Mucosa of rectum (tissue), 2 donors: ENCODE results near the gene TRMT6.

Source experiments
- H3K27ac ChIP-seq, 2 donors: one replicate each; pipeline ENCODE4 v1.7.0; 2013; ENCODE audit warnings: inconsistent platforms in 2 of 2, low read depth in 2 of 2, low read length in 2 of 2
- H3K27me3 ChIP-seq, 2 donors: one replicate each; pipeline ENCODE4 v1.7.0; 2013; ENCODE audit warnings: low read length in 2 of 2; ENCODE audit not compliant: control insufficient read depth in 2 of 2, insufficient read depth in 2 of 2
- H3K36me3 ChIP-seq, 2 donors: one replicate each; pipeline ENCODE4 v1.7.0; 2013; ENCODE audit warnings: low read length in 2 of 2; ENCODE audit not compliant: control insufficient read depth in 2 of 2, insufficient read depth in 2 of 2
- H3K4me1 ChIP-seq, 2 donors: one replicate each; pipeline ENCODE4 v1.7.0; 2013; ENCODE audit warnings: low read length in 2 of 2, mild to moderate bottlenecking in 1 of 2; ENCODE audit not compliant: control insufficient read depth in 2 of 2, insufficient read depth in 2 of 2
- H3K4me3 ChIP-seq, 2 donors: one replicate each; pipeline ENCODE4 v1.7.0; 2013; ENCODE audit warnings: low read length in 2 of 2
- H3K9ac ChIP-seq, 2 donors: one replicate each; pipeline ENCODE4 v1.7.0; 2013; ENCODE audit warnings: low read length in 2 of 2, low read depth in 1 of 2, mild to moderate bottlenecking in 1 of 2
- H3K9me3 ChIP-seq, 2 donors: one replicate each; pipeline ENCODE4 v1.7.0; 2013; ENCODE audit warnings: low read length in 2 of 2; ENCODE audit not compliant: control insufficient read depth in 2 of 2
- donor health status: healthy.
- donor health status: Normal muscosa, but diverticular disease.

TRMT6 gene

DNA sequence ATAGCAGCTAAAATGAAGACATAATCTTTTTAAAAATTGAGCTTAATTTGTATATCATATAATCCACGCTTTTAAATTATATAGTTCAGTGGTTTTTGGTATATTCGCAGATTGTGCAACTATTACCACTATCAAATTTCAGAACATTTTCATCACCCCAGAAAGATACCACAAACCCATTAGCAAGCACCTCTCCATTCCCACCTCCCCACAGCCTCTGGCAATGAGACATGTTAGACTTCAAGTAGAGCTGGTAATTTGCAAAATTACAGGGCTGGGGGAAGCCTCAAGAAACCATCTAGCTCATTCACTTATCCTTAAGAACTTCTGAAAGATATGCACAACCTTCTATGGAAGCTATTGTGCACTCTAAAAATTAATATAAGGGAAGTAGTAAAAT, 37.2 kb downstream of the TRMT6 start:
- Histone ChIP-seq H3K4me1 (peaks cover 0 to 3% of the 10 kb centered on the region in 2 donors), H3K27me3 (peaks cover 9 to 14% of the 10 kb centered on the region in 2 donors), H3K36me3 (no peaks in the 10 kb centered on the region), H3K9me3 (no peaks in the 10 kb centered on the region), H3K9ac (no peak overlapping the region), H3K27ac (no peak overlapping the region), H3K4me3 (no peak overlapping the region)

DNA sequence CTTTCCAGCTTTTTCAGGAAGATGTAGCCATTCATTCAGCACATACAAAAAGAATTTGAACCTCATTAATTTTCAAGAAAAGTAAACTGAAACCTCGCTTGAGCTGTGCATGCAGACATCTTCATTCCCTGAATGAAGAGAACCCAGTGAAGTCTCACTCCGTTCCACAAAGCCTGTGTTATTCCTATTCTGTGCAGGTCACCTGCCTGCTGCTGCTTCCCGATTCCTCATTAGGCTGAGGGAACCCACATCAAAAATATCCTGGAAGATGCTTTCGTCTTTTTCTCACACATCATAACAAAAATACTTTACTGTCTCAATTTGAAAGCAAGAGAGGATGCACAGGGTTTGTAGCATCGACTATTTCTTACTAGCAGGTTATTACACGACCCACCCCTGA, 40.1 kb downstream of the TRMT6 start:
- Histone ChIP-seq H3K9ac (no peak overlapping the region), H3K9me3 (no peaks in the 10 kb centered on the region), H3K4me3 (no peak overlapping the region), H3K27me3 (peaks cover 9 to 14% of the 10 kb centered on the region in 2 donors), H3K27ac (no peak overlapping the region), H3K4me1 (peaks cover 0 to 3% of the 10 kb centered on the region in 2 donors), H3K36me3 (no peaks in the 10 kb centered on the region)

DNA sequence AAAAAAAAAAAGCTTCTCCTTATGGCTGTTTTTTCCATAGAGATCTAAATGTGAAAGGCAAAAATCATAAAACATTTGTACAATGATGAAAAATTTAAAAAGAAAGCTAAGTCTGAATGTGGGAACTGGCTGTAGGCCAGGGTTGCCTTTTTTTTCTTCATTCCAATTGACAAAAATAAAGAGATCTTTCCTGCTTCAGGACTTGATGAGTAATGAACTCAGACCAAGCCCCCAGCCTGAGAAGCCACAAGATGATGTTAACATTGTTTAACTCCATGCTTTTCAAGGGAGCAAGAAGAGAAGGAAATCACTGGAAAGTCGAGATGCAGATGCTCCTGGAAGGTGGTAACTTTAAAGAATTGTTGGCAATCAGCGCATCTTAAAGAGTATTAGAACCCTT, 41.4 kb downstream of the TRMT6 start:
- Histone ChIP-seq H3K4me1 (peaks cover 0 to 3% of the 10 kb centered on the region in 2 donors), H3K27me3 (peaks cover 9 to 14% of the 10 kb centered on the region in 2 donors)

DNA sequence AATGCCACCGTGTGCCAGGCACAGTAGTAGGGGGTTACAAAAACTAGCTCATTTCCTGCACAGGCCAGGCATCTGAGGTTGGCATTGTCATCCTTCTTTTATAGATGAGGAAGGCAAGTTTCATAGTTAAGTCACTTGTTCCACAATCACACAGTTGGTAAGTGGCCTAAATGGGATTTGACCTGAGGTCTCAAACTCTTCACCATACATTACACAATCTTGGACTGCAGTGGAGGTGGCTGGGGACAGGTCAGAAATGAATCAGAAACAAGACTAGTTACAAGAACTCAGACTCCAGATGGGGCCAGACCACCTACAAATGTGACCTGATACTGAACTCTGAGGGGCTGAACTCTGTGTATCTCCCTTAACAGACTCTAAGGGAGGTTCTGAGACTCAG, 49.4 kb downstream of the TRMT6 start:
- no peaks in the 10 kb centered on the region for H3K4me1 ChIP-seq
- no peak overlapping the region for H3K27ac ChIP-seq
- no peak overlapping the region for H3K9ac ChIP-seq
- no peaks in the 10 kb centered on the region for H3K27me3 ChIP-seq
- no peaks in the 10 kb centered on the region for H3K9me3 ChIP-seq
- no peak overlapping the region for H3K4me3 ChIP-seq
- no peaks in the 10 kb centered on the region for H3K36me3 ChIP-seq

More for the DNA sequence above, 41.4 kb downstream of the TRMT6 start:
- H3K36me3 ChIP-seq = no peaks in the 10 kb centered on the region
- no peak overlapping the region for H3K27ac ChIP-seq
- H3K9me3 ChIP-seq = no peaks in the 10 kb centered on the region
- H3K9ac ChIP-seq = no peak overlapping the region
- H3K4me3 ChIP-seq = no peak overlapping the region

DNA sequence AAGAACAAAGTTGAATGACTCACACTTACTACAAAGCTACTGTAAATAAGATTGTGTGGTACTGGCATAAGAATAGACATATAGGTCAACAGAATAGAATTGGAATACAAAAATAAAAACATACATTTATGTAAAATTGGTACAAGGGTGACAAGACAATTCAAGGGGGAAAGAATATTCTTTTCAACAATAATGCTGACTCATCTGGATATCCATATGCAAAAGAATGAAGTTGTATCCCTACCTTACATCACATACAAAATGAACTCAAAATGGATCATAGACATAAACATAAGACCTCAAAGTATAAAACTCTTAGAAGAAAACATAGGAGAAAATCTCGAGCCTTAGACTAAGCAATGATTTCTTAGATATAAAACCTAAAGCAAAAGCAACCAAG, 50.9 kb downstream of the TRMT6 start:
- Histone ChIP-seq H3K4me1 (no peaks in the 10 kb centered on the region), H3K9me3 (no peaks in the 10 kb centered on the region), H3K4me3 (no peak overlapping the region), H3K27ac (no peak overlapping the region), H3K36me3 (no peaks in the 10 kb centered on the region), H3K27me3 (no peaks in the 10 kb centered on the region), H3K9ac (no peak overlapping the region)

DNA sequence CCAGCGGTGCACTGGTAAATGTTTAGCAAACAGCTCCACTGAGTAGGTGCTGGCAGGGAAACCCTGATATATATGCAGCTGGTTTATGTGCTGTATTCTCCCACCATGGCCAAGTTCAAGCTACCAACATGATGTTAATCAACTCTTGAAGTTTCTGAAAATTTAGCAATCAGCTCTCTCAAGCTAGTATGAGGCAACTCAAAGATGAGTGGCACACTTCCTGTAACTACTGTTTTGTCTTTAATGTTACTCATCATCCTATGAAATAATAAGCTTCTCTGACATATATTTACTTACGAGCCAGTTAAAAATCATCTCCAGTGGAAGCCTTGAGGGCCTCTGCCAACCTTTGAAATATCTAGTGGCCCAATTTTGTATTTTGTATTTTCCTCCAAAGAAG, 54.7 kb downstream of the TRMT6 start:
- no peak overlapping the region for H3K9ac ChIP-seq

DNA sequence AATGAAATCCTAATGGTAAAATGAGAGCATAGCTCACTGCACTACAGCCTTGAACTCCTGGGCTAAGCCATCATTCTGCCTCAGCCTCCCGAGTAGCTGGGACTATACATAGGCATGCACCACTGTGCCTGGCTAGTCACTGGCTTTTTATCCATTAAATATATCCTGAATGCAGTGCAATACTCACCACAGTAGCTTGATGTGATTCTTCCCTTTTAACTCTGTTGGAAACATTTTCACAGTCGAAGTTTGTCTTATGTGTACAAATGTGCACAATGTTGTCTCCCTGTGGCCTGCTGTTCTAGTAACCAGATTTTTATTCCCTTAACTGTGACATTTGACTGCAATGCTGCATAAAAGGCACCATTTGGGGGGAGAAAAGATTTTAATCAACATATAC, 56.7 kb downstream of the TRMT6 start:
- Histone ChIP-seq H3K4me3 (no peak overlapping the region), H3K27me3 (no peaks in the 10 kb centered on the region), H3K9ac (no peak overlapping the region), H3K36me3 (no peaks in the 10 kb centered on the region), H3K9me3 (no peaks in the 10 kb centered on the region), H3K4me1 (no peaks in the 10 kb centered on the region), H3K27ac (no peak overlapping the region)

More for the DNA sequence above, 54.7 kb downstream of the TRMT6 start:
- no peaks in the 10 kb centered on the region for H3K27me3 ChIP-seq
- no peaks in the 10 kb centered on the region for H3K9me3 ChIP-seq
- H3K36me3 ChIP-seq = no peaks in the 10 kb centered on the region
- H3K4me1 ChIP-seq = no peaks in the 10 kb centered on the region
- no peak overlapping the region for H3K4me3 ChIP-seq
- H3K27ac ChIP-seq = no peak overlapping the region

DNA sequence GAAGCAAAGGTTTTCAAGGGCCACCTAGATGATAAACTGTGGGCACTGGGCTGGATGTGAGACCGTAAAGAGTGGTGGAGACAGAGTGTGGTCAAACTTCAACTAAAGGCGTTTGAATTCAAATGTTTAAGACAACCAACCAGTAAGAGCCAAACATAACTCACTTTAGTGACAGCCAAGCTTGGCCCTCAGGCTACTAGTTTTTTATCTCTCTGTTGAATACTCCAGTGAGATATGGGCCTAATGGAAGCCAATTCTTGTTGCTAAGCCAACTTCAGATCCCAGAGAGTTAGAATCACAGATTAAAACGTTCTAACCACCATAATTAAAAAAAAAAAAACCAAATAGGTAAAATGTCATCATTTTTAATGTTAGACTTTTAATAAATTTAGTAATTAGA, 57.3 kb downstream of the TRMT6 start:
- H3K27me3 ChIP-seq = no peaks in the 10 kb centered on the region
- H3K9me3 ChIP-seq = no peaks in the 10 kb centered on the region
- H3K9ac ChIP-seq = no peak overlapping the region
- H3K36me3 ChIP-seq = no peaks in the 10 kb centered on the region
- no peaks in the 10 kb centered on the region for H3K4me1 ChIP-seq
- no peak overlapping the region for H3K27ac ChIP-seq
- no peak overlapping the region for H3K4me3 ChIP-seq

DNA sequence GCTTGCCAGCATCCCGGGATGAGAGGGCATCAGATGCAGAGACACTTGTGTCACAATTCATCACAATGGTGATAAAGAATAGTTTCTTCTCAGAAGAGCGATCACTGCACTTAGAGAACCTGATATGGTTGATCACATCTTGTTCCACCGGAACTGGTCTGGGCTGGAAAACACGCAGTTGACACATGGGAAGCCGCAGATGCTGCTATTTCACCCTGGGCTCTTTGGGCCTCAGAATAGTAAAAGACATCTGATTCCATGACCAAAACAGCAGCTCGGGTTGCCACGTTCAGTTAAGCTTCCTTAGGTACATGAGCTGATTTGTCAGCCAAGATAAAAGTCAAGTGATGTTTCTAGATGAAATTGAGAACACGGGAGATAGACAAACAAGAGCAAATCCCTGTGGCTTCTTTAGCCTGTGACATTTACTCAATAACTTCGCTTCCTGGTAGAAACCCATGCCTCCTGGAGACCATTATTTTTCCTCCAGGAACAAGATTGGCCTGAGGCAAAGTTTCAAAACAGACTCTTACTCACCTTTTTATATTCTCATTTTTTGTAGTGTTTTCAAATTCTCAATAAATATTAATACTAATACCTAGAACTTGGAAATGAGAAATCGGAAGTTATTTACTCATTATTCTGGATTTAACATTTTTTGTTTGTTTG, 59.4 kb downstream of the TRMT6 start:
- Histone ChIP-seq H3K27ac (no peak overlapping the region), H3K27me3 (no peaks in the 10 kb centered on the region), H3K36me3 (no peaks in the 10 kb centered on the region), H3K4me1 (no peaks in the 10 kb centered on the region), H3K4me3 (no peak overlapping the region), H3K9ac (no peak overlapping the region), H3K9me3 (no peaks in the 10 kb centered on the region)

DNA sequence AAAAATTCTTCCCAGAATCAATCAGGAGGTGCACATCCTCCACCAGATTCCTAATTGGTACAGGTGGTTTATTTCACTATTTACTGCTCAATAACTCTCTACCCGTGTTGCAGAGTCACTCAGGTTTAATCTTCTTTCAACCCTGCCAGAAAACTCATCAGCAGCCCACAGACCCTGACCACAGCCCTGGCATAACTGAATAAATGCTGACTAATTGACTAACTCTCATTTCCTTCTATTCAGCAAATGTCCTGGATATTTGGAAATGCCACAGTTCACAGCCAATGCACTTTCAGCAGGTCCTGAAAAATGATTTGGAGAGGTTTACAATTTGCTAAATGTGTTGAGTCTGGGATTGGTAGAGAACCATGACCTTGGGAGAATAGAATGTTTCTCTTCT, 62.3 kb downstream of the TRMT6 start:
- Histone ChIP-seq H3K27me3 (no peaks in the 10 kb centered on the region), H3K9me3 (no peaks in the 10 kb centered on the region), H3K27ac (no peak overlapping the region), H3K4me3 (no peak overlapping the region), H3K4me1 (no peaks in the 10 kb centered on the region), H3K36me3 (no peaks in the 10 kb centered on the region), H3K9ac (no peak overlapping the region)

DNA sequence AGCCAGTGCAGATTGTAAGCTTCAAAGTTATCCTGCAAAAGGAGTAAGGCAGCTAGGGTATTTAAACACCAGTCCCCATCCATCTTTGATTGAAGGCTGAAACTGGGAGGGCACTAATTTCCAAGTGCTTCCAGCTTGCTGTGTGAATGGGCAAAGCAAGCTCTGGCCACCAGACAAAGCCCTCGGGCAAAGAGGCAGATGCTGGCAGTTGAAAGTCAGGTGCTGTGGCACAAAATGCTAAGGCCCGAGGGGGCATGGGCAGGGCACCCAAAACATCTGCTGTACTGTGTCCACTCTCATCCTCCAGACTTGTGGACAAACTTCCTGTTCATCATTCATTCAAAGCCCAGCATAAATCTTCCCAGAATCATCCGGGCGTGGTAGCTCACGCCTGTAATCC, 62.9 kb downstream of the TRMT6 start:
- no peak overlapping the region for H3K27ac ChIP-seq
- H3K4me3 ChIP-seq = no peak overlapping the region
- no peaks in the 10 kb centered on the region for H3K9me3 ChIP-seq
- H3K27me3 ChIP-seq = no peaks in the 10 kb centered on the region
- H3K4me1 ChIP-seq = no peaks in the 10 kb centered on the region
- H3K36me3 ChIP-seq = no peaks in the 10 kb centered on the region
- no peak overlapping the region for H3K9ac ChIP-seq
